GM19023 (cell line): ENCODE results near the gene ZBTB40.

Experiments
- ATAC-seq: cut with Tn5 transposase; IDR thresholded peaks from one replicate; pipeline ENCODE4 v1.9.1; 2021; ENCODE audit warnings: mild to moderate bottlenecking, moderate library complexity; ENCODE audit not compliant: unreplicated experiment

The ZBTB40 gene

DNA sequence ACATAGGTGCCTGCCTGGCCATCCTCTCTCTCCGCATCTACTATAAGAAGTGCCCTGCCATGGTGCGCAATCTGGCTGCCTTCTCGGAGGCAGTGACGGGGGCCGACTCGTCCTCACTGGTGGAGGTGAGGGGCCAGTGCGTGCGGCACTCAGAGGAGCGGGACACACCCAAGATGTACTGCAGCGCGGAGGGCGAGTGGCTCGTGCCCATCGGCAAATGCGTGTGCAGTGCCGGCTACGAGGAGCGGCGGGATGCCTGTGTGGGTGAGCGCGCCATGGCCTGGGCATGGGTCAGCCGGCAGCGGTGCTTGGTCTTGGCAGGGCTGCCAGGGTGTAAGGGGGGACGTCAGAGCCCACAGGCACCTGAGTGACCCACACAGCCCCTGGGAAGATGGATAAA lies 125.0 kb downstream of the ZBTB40 start:
- ATAC-seq = no peak

GRCh38 chr1:22578732-22579361 lies 127.2 kb downstream of the ZBTB40 start:
- no peak for ATAC-seq

- ATAC-seq = no peak
Observed at GRCh38 chr1:22579541-22580155, 128.0 kb downstream of the ZBTB40 start.
